Measurements from ENCODE around the gene LIMCH1. TPM values are rescaled to one million over a fixed set of nuclear protein-coding genes. Genes with fewer than 3 reads are reported as not detected.
A peak's percentile ranks its signal among the peaks of the same experiment; 100 is the strongest.

The LIMCH1 gene
- total and polyA plus RNA-seq, 12 donors: 28.2 to 206 (median 62.3) TPM

GRCh38 chr4:41670530-41670929 lies 132.6 kb downstream of the LIMCH1 start:
- H3K36me3 ChIP-seq (replicated peaks in 1 of 2): peaks cover 0 to 11% of the 10 kb centered on the region in 2 donors
- no peaks in the 10 kb centered on the region for H3K4me1 ChIP-seq (replicated peaks in 1 of 2)
- no peak for TF ChIP-seq POLR2A (IDR thresholded peaks at IDR 0.05)
- no peak for TF ChIP-seq CTCF (IDR thresholded peaks at IDR 0.05)
- no peak overlapping the region for H3K4me3 ChIP-seq
- no peaks in the 10 kb centered on the region for H3K9me3 ChIP-seq (replicated peaks in 1 of 3)
- DNase-seq: peak in 1 of 7 donors; percentile 19
- intact Hi-C loops (cut with DNase I): no loop called here
- no peak overlapping the region for H3K27ac ChIP-seq
- 89 to 92% (median 91%) methylated on average over 6 of the region's 6 CpGs for WGBS, 4 donors
- no peaks in the 10 kb centered on the region for H3K27me3 ChIP-seq

- H3K9me3 ChIP-seq (replicated peaks in 1 of 3): no peaks in the 10 kb centered on the region
- no peak for DNase-seq
- H3K36me3 ChIP-seq (replicated peaks in 1 of 2): peaks cover 0 to 11% of the 10 kb centered on the region in 2 donors
- TF ChIP-seq CTCF (IDR thresholded peaks at IDR 0.05): no peak
- no peak for TF ChIP-seq POLR2A (IDR thresholded peaks at IDR 0.05)
- H3K27me3 ChIP-seq: no peaks in the 10 kb centered on the region
- intact Hi-C loops (cut with DNase I): no loop called here
- H3K4me3 ChIP-seq: no peak overlapping the region
- no peak overlapping the region for H3K27ac ChIP-seq
- no peaks in the 10 kb centered on the region for H3K4me1 ChIP-seq (replicated peaks in 1 of 2)
Measured at GRCh38 chr4:41670982-41671381, 133.0 kb downstream of the LIMCH1 start.

- no peak for TF ChIP-seq POLR2A (IDR thresholded peaks at IDR 0.05)
- TF ChIP-seq CTCF (IDR thresholded peaks at IDR 0.05): no peak
- WGBS, 4 donors: 81 to 89% (median 87%) methylated on average over 6 to 7 of the region's 7 CpGs
- Histone ChIP-seq H3K9me3 (replicated peaks in 1 of 3) (no peaks in the 10 kb centered on the region), H3K27me3 (no peaks in the 10 kb centered on the region), H3K36me3 (replicated peaks in 1 of 2) (peaks cover 0 to 22% of the 10 kb centered on the region in 2 donors), H3K4me1 (replicated peaks in 1 of 2) (no peaks in the 10 kb centered on the region), H3K27ac (no peak overlapping the region), H3K4me3 (no peak overlapping the region)
- no peak for DNase-seq
- intact Hi-C loops (cut with DNase I): no loop called here
Measured at GRCh38 chr4:41678086-41678816, 140.3 kb downstream of the LIMCH1 start.

GRCh38 chr4:41678951-41679350 lies 141.0 kb downstream of the LIMCH1 start:
- Histone ChIP-seq H3K27ac (no peak overlapping the region), H3K4me1 (replicated peaks in 1 of 2) (no peaks in the 10 kb centered on the region), H3K9me3 (replicated peaks in 1 of 3) (no peaks in the 10 kb centered on the region), H3K4me3 (no peak overlapping the region), H3K27me3 (no peaks in the 10 kb centered on the region), H3K36me3 (replicated peaks in 1 of 2) (peaks cover 0 to 26% of the 10 kb centered on the region in 2 donors)
- 87 to 96% (median 90%) methylated on average over 2 of the region's 2 CpGs for WGBS, 4 donors
- no peak for DNase-seq
- intact Hi-C loops (cut with DNase I): no loop called here
- TF ChIP-seq POLR2A (IDR thresholded peaks at IDR 0.05) (no peak), CTCF (IDR thresholded peaks at IDR 0.05) (no peak)

All from adrenal gland (tissue), 12 donors.